Liver (tissue), 9 donors: ENCODE data around the gene IFT81. TPM values are rescaled to one million over a fixed set of nuclear protein-coding genes. Genes with fewer than 3 reads are reported as not detected.

Source experiments
- DNase-seq: peaks from one replicate; pipeline ENCODE4 v3.0.0-alpha.2; 2017; ENCODE audit warnings: low spot score
- H3K27ac ChIP-seq, 2 donors: one replicate each; pipeline ENCODE4 v1.7.0; 2013; ENCODE audit warnings: inconsistent platforms in 2 of 2, low read length in 2 of 2, control low read depth in 1 of 2, low read depth in 1 of 2, mild to moderate bottlenecking in 1 of 2
- H3K27me3 ChIP-seq, 4 donors: one replicate each; pipeline versions ENCODE4 v1.6.1 to v1.7.0; 2013; ENCODE audit warnings: low read length in 3 of 4, inconsistent platforms in 1 of 4, mild to moderate bottlenecking in 1 of 4, moderate library complexity in 1 of 4; ENCODE audit not compliant: control insufficient read depth in 4 of 4, insufficient read depth in 4 of 4
- H3K36me3 ChIP-seq, 4 donors: one replicate each; pipeline versions ENCODE4 v1.6.1 to v1.7.0; 2013; ENCODE audit warnings: low read length in 3 of 4, mild to moderate bottlenecking in 3 of 4, low read depth in 1 of 4, moderate library complexity in 1 of 4; ENCODE audit not compliant: control insufficient read depth in 4 of 4, insufficient read depth in 3 of 4
- H3K4me1 ChIP-seq, 4 donors: one replicate each; pipeline versions ENCODE4 v1.6.1 to v1.7.0; 2013; ENCODE audit warnings: low read length in 3 of 4, mild to moderate bottlenecking in 3 of 4, moderate library complexity in 1 of 4; ENCODE audit not compliant: control insufficient read depth in 4 of 4, insufficient read depth in 4 of 4
- H3K4me3 ChIP-seq, 3 donors: one replicate each; pipeline versions ENCODE4 v1.6.1 to v1.7.0; 2013; ENCODE audit warnings: low read length in 3 of 3, control low read depth in 1 of 3, low read depth in 1 of 3, mild to moderate bottlenecking in 1 of 3
- H3K9ac ChIP-seq, 2 donors: one replicate each; pipeline ENCODE4 v1.7.0; 2013; ENCODE audit warnings: low read length in 2 of 2, mild to moderate bottlenecking in 2 of 2, moderate library complexity in 2 of 2, control low read depth in 1 of 2, low read depth in 1 of 2
- H3K9me3 ChIP-seq, 4 donors: one replicate each; pipeline versions ENCODE4 v1.6.1 to v1.7.0; 2013; ENCODE audit warnings: low read length in 3 of 4; ENCODE audit not compliant: control insufficient read depth in 4 of 4
- EGR1 ChIP-seq, 2 donors: IDR thresholded peaks; 2 replicates each; pipeline ENCODE4 v1.6.1; 2016 to 2018; ENCODE audit warnings: antibody characterized with exemption in 2 of 2, low read depth in 2 of 2
- FOXA2 ChIP-seq: IDR thresholded peaks from 2 replicates; pipeline ENCODE4 v1.6.1; 2016; ENCODE audit warnings: antibody characterized with exemption
- GABPA ChIP-seq, 2 donors: IDR thresholded peaks in 1 of 2; conservative IDR thresholded peaks in 1 of 2; 2 replicates each; pipeline ENCODE4 v1.6.1; 2016; ENCODE audit warnings: antibody characterized with exemption in 2 of 2, mild to moderate bottlenecking in 1 of 2, moderate library complexity in 1 of 2
- HNF4A ChIP-seq, 2 donors: conservative IDR thresholded peaks; 2 replicates each; pipeline ENCODE4 v1.6.1; 2016; ENCODE audit warnings: antibody characterized with exemption in 2 of 2, mild to moderate bottlenecking in 2 of 2
- HNF4G ChIP-seq: IDR thresholded peaks from 2 replicates; pipeline ENCODE4 v1.6.1; 2016; ENCODE audit warnings: antibody characterized with exemption
- JUND ChIP-seq, 2 donors: IDR thresholded peaks; 2 replicates each; pipeline ENCODE4 v1.6.1; 2016; ENCODE audit warnings: antibody characterized with exemption in 2 of 2
- NR2F2 ChIP-seq: IDR thresholded peaks from 2 replicates; pipeline ENCODE4 v1.6.1; 2016; ENCODE audit warnings: antibody characterized with exemption
- RAD21 ChIP-seq, 2 donors: IDR thresholded peaks; 2 replicates each; pipeline ENCODE4 v1.6.1; 2016; ENCODE audit warnings: antibody characterized with exemption in 2 of 2, mild to moderate bottlenecking in 2 of 2
- RXRA ChIP-seq, 2 donors: IDR thresholded peaks; 2 replicates each; pipeline ENCODE4 v1.6.1; 2017 to 2018; ENCODE audit warnings: antibody characterized with exemption in 2 of 2, mild to moderate bottlenecking in 1 of 2
- SP1 ChIP-seq: IDR thresholded peaks from 2 replicates; pipeline ENCODE4 v1.6.1; 2018; ENCODE audit warnings: antibody characterized with exemption, mild to moderate bottlenecking
- YY1 ChIP-seq: IDR thresholded peaks from 2 replicates; pipeline ENCODE4 v1.6.1; 2016; ENCODE audit warnings: antibody characterized with exemption, mild to moderate bottlenecking
- WGBS: extraction: QIAGEN DNeasy Blood & Tissue Kit; methylation state at CpG from one replicate; pipeline ENCODE4 v1.1.7; 2013; 5-methylcytosine and 5-hydroxymethylcytosine counted together
- polyA plus RNA-seq, 2 donors: library from polyadenylated mRNA; stranded (reverse) in 1 of 2; unstranded in 1 of 2; fragments of 200-250 nt in 1 of 2; fragments of >200 nt in 1 of 2; fragmentation: Nextera tagmentation in 1 of 2; extraction: Ambion mirVana in 1 of 2; gene quantifications; one replicate each; pipeline versions ENCODE4 v1.2.1 to v1.2.3, GENCODE V29; 2013 to 2015
- total RNA-seq, 2 donors: library from RNA; depleted of rRNA; stranded (reverse); fragments of >200 nt; gene quantifications; one replicate each; pipeline ENCODE4 v1.2.3, GENCODE V29; 2014
- TF ChIP-seq, protein P1 (sequence below): IDR thresholded peaks from 2 replicates; pipeline ENCODE4 v1.6.1; 2016; ENCODE audit warnings: antibody characterized with exemption, mild to moderate bottlenecking
- TF ChIP-seq, protein P2 (sequence below): IDR thresholded peaks from 2 replicates; pipeline ENCODE4 v1.6.1; 2016; ENCODE audit warnings: antibody characterized with exemption
- TF ChIP-seq, protein P3 (sequence below): IDR thresholded peaks from 2 replicates; pipeline ENCODE4 v1.6.1; 2016; ENCODE audit warnings: antibody characterized with exemption
- donor health status: healthy.
- donor health status: healthy.
- donor health status: healthy.
- donor health status: healthy.
- donor health status: healthy.

Gene IFT81, protein sequence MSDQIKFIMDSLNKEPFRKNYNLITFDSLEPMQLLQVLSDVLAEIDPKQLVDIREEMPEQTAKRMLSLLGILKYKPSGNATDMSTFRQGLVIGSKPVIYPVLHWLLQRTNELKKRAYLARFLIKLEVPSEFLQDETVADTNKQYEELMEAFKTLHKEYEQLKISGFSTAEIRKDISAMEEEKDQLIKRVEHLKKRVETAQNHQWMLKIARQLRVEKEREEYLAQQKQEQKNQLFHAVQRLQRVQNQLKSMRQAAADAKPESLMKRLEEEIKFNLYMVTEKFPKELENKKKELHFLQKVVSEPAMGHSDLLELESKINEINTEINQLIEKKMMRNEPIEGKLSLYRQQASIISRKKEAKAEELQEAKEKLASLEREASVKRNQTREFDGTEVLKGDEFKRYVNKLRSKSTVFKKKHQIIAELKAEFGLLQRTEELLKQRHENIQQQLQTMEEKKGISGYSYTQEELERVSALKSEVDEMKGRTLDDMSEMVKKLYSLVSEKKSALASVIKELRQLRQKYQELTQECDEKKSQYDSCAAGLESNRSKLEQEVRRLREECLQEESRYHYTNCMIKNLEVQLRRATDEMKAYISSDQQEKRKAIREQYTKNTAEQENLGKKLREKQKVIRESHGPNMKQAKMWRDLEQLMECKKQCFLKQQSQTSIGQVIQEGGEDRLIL
- total RNA-seq (1 to 10 TPM; 2.4 to 4.9 TPM), polyA plus RNA-seq (1 to 10 TPM; 1.9 to 3.2 TPM)

DNA sequence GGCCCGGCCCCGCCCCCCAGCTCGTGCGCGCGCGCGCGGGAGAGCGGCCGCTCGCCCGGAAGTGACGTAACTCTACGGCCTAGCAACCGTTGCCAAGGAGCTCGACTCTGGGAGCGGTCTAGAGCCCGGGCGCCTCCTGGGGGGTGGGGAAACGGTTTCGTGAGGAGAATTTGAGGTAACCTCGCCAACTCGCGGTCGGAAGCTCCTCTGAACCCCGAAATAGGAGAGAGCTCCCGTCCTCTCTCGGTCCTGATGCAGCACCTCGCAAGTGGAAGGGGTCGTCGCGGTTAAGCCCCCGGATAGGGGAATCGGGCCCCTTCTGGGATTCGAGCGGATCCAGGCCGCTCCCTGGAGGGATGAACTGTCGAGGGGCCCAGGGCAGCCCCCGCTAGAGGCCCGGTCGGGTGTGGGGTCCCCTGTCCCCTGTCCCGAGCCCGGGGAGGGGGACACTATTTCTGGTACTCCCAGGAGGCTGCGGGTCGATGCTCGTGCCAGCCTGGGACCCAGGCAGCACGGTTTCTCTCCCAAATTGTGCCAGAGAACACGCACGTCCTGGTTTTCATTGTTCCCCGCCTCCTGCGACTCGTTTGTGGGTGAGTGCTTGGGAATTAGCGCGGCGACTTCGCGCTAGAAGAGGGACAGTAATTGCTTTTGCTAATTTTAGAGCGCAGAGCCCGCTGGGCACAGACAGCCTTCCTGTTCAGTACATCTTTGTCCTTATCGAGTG lies at the start of gene IFT81:
IFT81 (plus strand) TSS at position 89 of the 727 bp plus-strand sequence. CDS start 3,024 bp downstream, outside the sequence.
- DNase-seq = peak; percentile 99
- H3K27ac ChIP-seq = peak within 1 kb of the TSS; percentile 55 to 80
- H3K9ac ChIP-seq = peak within 1 kb of the TSS; percentile 93 to 99
- H3K9me3 ChIP-seq = no peaks in the 10 kb centered on the region
- WGBS = under 1% methylated on average over 61 of the region's 61 CpGs
- no peaks in the 10 kb centered on the region for H3K27me3 ChIP-seq
- TF ChIP-seq GABPA (IDR thresholded peaks at IDR 0.05 in 1 of 2, conservative IDR thresholded peaks at IDR 0.05 in 1 of 2) (peak; percentile 45 to 74), RAD21 (IDR thresholded peaks at IDR 0.05) (peak; percentile 6 to 17), YY1 (peak; percentile 26), HNF4G (no peak)
- H3K4me3 ChIP-seq = peak within 1 kb of the TSS; percentile 80 to 100 (median 97)
- peaks cover 3 to 12% (median 4%) of the 10 kb centered on the region in 4 donors for H3K4me1 ChIP-seq
- no peaks in the 10 kb centered on the region for H3K36me3 ChIP-seq

DNA sequence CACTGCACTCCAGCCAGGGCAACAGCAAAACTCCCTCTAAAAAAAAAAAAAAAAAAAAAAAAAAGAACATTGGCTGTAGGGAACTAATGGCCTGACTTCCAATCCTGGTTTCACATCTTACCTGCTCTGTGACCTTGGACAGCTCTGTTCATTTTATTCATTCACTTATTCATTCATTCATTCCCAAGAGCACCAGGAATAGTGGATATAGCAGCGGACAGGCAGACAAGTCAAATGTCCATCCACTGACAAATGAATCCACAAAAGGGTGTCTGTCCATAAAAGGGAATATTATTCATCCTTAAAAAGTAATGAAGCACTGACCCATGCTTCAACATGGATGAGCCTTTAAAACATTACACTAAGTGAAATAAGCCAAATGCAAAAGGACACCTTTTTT lies 48.3 kb upstream of the IFT81 start:
- TF ChIP-seq RXRA (IDR thresholded peaks at IDR 0.05) (no peak), HNF4A (conservative IDR thresholded peaks at IDR 0.05) (no peak), NR2F2 (no peak), RAD21 (IDR thresholded peaks at IDR 0.05) (no peak), HNF4G (no peak), JUND (IDR thresholded peaks at IDR 0.05) (no peak), SP1 (no peak)
- TF ChIP-seq, protein P1, sequence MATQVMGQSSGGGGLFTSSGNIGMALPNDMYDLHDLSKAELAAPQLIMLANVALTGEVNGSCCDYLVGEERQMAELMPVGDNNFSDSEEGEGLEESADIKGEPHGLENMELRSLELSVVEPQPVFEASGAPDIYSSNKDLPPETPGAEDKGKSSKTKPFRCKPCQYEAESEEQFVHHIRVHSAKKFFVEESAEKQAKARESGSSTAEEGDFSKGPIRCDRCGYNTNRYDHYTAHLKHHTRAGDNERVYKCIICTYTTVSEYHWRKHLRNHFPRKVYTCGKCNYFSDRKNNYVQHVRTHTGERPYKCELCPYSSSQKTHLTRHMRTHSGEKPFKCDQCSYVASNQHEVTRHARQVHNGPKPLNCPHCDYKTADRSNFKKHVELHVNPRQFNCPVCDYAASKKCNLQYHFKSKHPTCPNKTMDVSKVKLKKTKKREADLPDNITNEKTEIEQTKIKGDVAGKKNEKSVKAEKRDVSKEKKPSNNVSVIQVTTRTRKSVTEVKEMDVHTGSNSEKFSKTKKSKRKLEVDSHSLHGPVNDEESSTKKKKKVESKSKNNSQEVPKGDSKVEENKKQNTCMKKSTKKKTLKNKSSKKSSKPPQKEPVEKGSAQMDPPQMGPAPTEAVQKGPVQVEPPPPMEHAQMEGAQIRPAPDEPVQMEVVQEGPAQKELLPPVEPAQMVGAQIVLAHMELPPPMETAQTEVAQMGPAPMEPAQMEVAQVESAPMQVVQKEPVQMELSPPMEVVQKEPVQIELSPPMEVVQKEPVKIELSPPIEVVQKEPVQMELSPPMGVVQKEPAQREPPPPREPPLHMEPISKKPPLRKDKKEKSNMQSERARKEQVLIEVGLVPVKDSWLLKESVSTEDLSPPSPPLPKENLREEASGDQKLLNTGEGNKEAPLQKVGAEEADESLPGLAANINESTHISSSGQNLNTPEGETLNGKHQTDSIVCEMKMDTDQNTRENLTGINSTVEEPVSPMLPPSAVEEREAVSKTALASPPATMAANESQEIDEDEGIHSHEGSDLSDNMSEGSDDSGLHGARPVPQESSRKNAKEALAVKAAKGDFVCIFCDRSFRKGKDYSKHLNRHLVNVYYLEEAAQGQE = no peak
- no peaks in the 10 kb centered on the region for H3K9me3 ChIP-seq
- H3K36me3 ChIP-seq = no peaks in the 10 kb centered on the region
- no peak overlapping the region for H3K4me3 ChIP-seq
- H3K27ac ChIP-seq = no peak overlapping the region
- no peaks in the 10 kb centered on the region for H3K27me3 ChIP-seq
- DNase-seq = no peak
- WGBS = 96% methylated on average over 1 of the region's 1 CpG
- no peak overlapping the region for H3K9ac ChIP-seq
- peaks cover 0 to 6% (median 2%) of the 10 kb centered on the region in 4 donors for H3K4me1 ChIP-seq

DNA sequence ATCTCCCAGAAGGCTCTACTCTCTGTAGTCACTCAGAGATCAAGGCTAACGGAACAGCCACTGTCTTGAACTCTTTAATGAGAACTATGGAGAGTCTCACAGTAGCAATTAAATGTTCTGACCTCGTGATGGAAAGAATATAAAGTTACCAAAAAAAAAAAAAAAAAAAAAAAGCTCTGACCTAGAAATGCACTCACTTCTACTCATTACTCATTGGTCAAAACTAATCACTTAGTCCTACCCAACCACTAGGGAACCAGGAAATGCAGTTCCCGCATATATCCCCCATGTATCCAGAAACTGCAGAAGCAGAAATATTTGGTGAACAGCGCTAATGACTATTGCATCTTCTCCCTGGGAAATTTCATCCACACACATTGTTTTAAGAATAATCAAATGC lies 46.4 kb upstream of the IFT81 start:
- Histone ChIP-seq H3K9me3 (no peaks in the 10 kb centered on the region), H3K36me3 (no peaks in the 10 kb centered on the region), H3K4me1 (peaks cover 0 to 6% (median 2%) of the 10 kb centered on the region in 4 donors), H3K27me3 (no peaks in the 10 kb centered on the region), H3K27ac (no peak overlapping the region), H3K4me3 (no peak overlapping the region), H3K9ac (no peak overlapping the region)
- TF ChIP-seq, protein P1 = no peak
- TF ChIP-seq YY1 (no peak), RAD21 (IDR thresholded peaks at IDR 0.05) (no peak), EGR1 (IDR thresholded peaks at IDR 0.05; ENCODE audit: low read depth in 2 of 2) (no peak), HNF4A (conservative IDR thresholded peaks at IDR 0.05) (no peak), FOXA2 (no peak)
- TF ChIP-seq, protein P2, sequence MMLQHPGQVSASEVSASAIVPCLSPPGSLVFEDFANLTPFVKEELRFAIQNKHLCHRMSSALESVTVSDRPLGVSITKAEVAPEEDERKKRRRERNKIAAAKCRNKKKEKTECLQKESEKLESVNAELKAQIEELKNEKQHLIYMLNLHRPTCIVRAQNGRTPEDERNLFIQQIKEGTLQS = no peak
- TF ChIP-seq, protein P3, sequence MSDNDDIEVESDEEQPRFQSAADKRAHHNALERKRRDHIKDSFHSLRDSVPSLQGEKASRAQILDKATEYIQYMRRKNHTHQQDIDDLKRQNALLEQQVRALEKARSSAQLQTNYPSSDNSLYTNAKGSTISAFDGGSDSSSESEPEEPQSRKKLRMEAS = no peak
- WGBS = 91% methylated on average over 4 of the region's 4 CpGs
- DNase-seq = no peak
